ENCODE measurements around the gene NAB1. TPM values are rescaled to one million over a fixed set of nuclear protein-coding genes. Genes with fewer than 3 reads are reported as not detected.

Gene NAB1
- polyA plus RNA-seq, 1 of the 3 experiments (the other 2 are of a cell fraction) = 9.7 TPM

DNA sequence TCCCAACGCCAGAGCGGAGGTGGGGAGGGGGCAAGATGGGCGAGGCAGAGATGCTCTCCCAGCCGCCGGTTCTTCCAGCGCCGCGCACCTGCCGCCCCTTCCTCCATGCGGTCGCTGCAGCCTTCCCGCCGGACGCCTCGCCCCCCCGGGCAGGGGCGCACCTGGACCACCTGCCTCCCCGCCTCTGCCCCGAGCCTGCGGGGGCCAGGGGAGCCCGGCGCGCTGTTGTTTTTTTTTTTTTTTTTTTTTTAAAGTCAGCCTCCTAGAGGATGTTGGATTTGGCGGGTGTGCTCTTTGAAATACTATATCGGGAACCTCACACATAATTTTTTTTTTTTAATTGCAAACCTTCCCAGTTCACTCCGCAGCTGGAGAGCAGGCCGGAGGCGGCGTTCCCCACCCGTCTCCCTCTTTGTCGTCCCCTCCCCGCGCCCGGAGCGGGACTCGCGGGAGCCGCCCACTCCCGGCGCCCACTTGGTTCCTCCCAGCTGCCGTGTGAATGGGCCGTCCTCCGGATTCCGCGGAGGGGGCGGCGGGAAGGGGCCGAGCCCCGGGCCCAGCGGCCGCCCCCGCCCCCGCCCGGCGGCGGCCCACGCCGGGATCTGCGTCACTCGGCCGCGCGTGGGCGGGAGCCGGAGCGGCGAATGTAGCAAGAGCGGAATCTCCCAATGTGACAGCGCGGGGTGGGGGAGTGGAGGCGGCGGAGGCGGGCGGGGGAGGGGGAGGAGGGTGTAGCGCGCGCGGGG lies 421 bp upstream of the NAB1 start:
- TF ChIP-seq POLR2AphosphoS5 (IDR thresholded peaks at IDR 0.05; ENCODE audit: low read depth, low read length) (peak; percentile 45; the same call in 1 of the 2 replicates), TAF1 (IDR thresholded peaks at IDR 0.05; ENCODE audit: borderline replicate concordance, low read depth, low read length) (peak; percentile 44), MXI1 (IDR thresholded peaks at IDR 0.05; ENCODE audit: low read depth, low read length) (no peak)
- Histone ChIP-seq H3F3A (replicated peaks; ENCODE audit: insufficient read depth) (peaks cover 24% of the 10 kb centered on the region), H3K4me3 (ENCODE audit: low read depth in 2 of 2, low read length in 1 of 2) (peak overlapping the region; percentile 69 to 84), H3K27me3 (ENCODE audit: insufficient read depth) (no peaks in the 10 kb centered on the region), H3K79me2 (ENCODE audit: insufficient read depth) (peaks cover 36% of the 10 kb centered on the region), H4K20me1 (ENCODE audit: insufficient read depth) (peaks cover 5% of the 10 kb centered on the region; the same call in 1 of the 2 replicates), H3K4me1 (ENCODE audit: control insufficient read depth in 1 of 2, insufficient read depth in 2 of 2, low read depth in 1 of 2, low read length in 1 of 2) (peaks cover 14 to 18% of the 10 kb centered on the region in 2 experiments; a peak in 3 of 4 replicates), H3K9me3 (no peaks in the 10 kb centered on the region), H3K9ac (peak overlapping the region; percentile 59; the same call in 1 of the 2 replicates), H3K9me2 (no peaks in the 10 kb centered on the region), H3K27ac (ENCODE audit: low read depth in 2 of 2, low read length in 1 of 2) (peak overlapping the region; percentile 53 to 86; a peak in 3 of 4 replicates), H3K36me3 (replicated peaks in 1 of 2; ENCODE audit: control insufficient read depth in 1 of 2, insufficient read depth in 2 of 2, low read length in 1 of 2) (no peaks in the 10 kb centered on the region), H2AFZ (ENCODE audit: low read depth) (peak overlapping the region; percentile 81), H3K4me2 (peak overlapping the region; percentile 77)
- WGBS (ENCODE audit: low lambda C conversion rate) = 3% methylated on average over 20 of the region's 78 CpGs
- POLR2A ChIA-PET = interaction anchor here (0.6 to 1.7 kb wide), 4 partner anchors 12 to 790 kb away, joined by 3 to 4 read pairs (median 4); partner anchors contain the start of gene NEMP2
- CTCF ChIA-PET = interaction anchor here (1.1 to 1.3 kb wide), 3 partner anchors 18 to 329 kb away, joined by 3 to 4 read pairs (median 3); partner anchors contain the start of gene HIBCH
- peak; percentile 96 for DNase-seq

GRCh38 chr2:190649798-190650390 lies 1.0 kb downstream of the NAB1 start:
- POLR2A ChIA-PET = interaction anchor here (0.7 kb wide), 1 partner anchor 22 kb away, joined by 4 read pairs; no protein-coding TSS in a partner anchor
- WGBS (ENCODE audit: low lambda C conversion rate) = 3% methylated on average over 15 of the region's 15 CpGs
- Histone ChIP-seq H3K4me1 (ENCODE audit: control insufficient read depth in 1 of 2, insufficient read depth in 2 of 2, low read depth in 1 of 2, low read length in 1 of 2) (peaks cover 14 to 18% of the 10 kb centered on the region in 2 experiments; a peak in 3 of 4 replicates), H2AFZ (ENCODE audit: low read depth) (peak overlapping the region; percentile 84), H3K9me2 (no peaks in the 10 kb centered on the region), H4K20me1 (ENCODE audit: insufficient read depth) (peaks cover 5% of the 10 kb centered on the region; the same call in 1 of the 2 replicates), H3K4me3 (ENCODE audit: low read depth in 2 of 2, low read length in 1 of 2) (peak overlapping the region; percentile 78 to 89), H3K36me3 (replicated peaks in 1 of 2; ENCODE audit: control insufficient read depth in 1 of 2, insufficient read depth in 2 of 2, low read length in 1 of 2) (no peaks in the 10 kb centered on the region), H3K79me2 (ENCODE audit: insufficient read depth) (peaks cover 50% of the 10 kb centered on the region), H3F3A (replicated peaks; ENCODE audit: insufficient read depth) (peaks cover 24% of the 10 kb centered on the region), H3K27ac (ENCODE audit: low read depth in 2 of 2, low read length in 1 of 2) (peak overlapping the region; percentile 60 to 89), H3K9me3 (no peaks in the 10 kb centered on the region), H3K27me3 (ENCODE audit: insufficient read depth) (no peaks in the 10 kb centered on the region), H3K4me2 (peak overlapping the region; percentile 91), H3K9ac (peak overlapping the region; percentile 80)
- CTCF ChIA-PET = interaction anchor here (1.0 to 1.6 kb wide), 4 partner anchors 10 to 50 kb away, joined by 3 to 6 read pairs (median 4); no protein-coding TSS in a partner anchor
- DNase-seq = peak; percentile 39
- TF ChIP-seq YY1 (IDR thresholded peaks at IDR 0.05; ENCODE audit: low read depth) (no peak), USF1 (IDR thresholded peaks at IDR 0.05; ENCODE audit: borderline replicate concordance, low read depth) (no peak), EZH2phosphoT487 (IDR thresholded peaks at IDR 0.05; ENCODE audit: borderline replicate concordance, low read depth) (no peak), MEF2A (IDR thresholded peaks at IDR 0.05; ENCODE audit: borderline replicate concordance, low read depth) (no peak), CHD2 (IDR thresholded peaks at IDR 0.05; ENCODE audit: low read length, partially characterized antibody) (no peak), RFX5 (IDR thresholded peaks at IDR 0.05; ENCODE audit: low read length) (no peak), ZBTB33 (IDR thresholded peaks at IDR 0.05; ENCODE audit: borderline replicate concordance, low read depth) (no peak), USF2 (IDR thresholded peaks at IDR 0.05; ENCODE audit: borderline replicate concordance, low read depth, low read length) (no peak), TEAD4 (IDR thresholded peaks at IDR 0.05; ENCODE audit: borderline replicate concordance, insufficient read depth) (no peak), JUND (IDR thresholded peaks at IDR 0.05) (no peak), IRF3 (IDR thresholded peaks at IDR 0.05; ENCODE audit: low read depth, low read length) (no peak), FOSL2 (IDR thresholded peaks at IDR 0.05; ENCODE audit: borderline replicate concordance, low read depth) (no peak), NRF1 (IDR thresholded peaks at IDR 0.05; ENCODE audit: low read depth, low read length) (no peak)
- TF ChIP-seq, protein P1, sequence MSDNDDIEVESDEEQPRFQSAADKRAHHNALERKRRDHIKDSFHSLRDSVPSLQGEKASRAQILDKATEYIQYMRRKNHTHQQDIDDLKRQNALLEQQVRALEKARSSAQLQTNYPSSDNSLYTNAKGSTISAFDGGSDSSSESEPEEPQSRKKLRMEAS (IDR thresholded peaks at IDR 0.05; ENCODE audit: low read depth) = no peak

Measured in SK-N-SH (cell line).